Calu3 (cell line): Measurements from ENCODE around the gene SNORC. TPM values are rescaled to one million over a fixed set of nuclear protein-coding genes. Genes with fewer than 3 reads are reported as not detected.

ENCODE experiments used
- BruUV-seq: library from RNA; stranded (reverse); fragments of 400-500 nt; replicated peaks from 2 replicates; lab custom pipeline; 2021; lab: Mats Ljungman, UMichigan
- CTCF ChIA-PET: fragments of 300-600 bp; sonication (Branson Sonifier 250); formaldehyde crosslinking; loops from one replicate; lab custom pipeline; 2022; ENCODE audit warnings: antibody characterized with exemption; lab: Charles Lee
- DNase-seq: peaks from one replicate; pipeline ENCODE4 v3.0.0; 2022
- H3K27ac Mint-ChIP-seq: one replicate; pipeline ENCODE4 v1.8.0; 2022; ENCODE audit warnings: mixed read lengths; ENCODE audit not compliant: unreplicated experiment
- H3K27me3 Mint-ChIP-seq: one replicate; pipeline ENCODE4 v1.8.0; 2022; ENCODE audit warnings: mixed read lengths; ENCODE audit not compliant: unreplicated experiment
- H3K36me3 Mint-ChIP-seq: one replicate; pipeline ENCODE4 v1.8.0; 2022; ENCODE audit warnings: mild to moderate bottlenecking, moderate library complexity, mixed read lengths; ENCODE audit not compliant: insufficient read depth, unreplicated experiment
- H3K4me1 Mint-ChIP-seq: one replicate; pipeline ENCODE4 v1.8.0; 2022; ENCODE audit warnings: mild to moderate bottlenecking, low read depth, mixed read lengths; ENCODE audit not compliant: unreplicated experiment
- H3K4me3 Mint-ChIP-seq: one replicate; pipeline ENCODE4 v1.8.0; 2022; ENCODE audit warnings: mild to moderate bottlenecking, low read depth, moderate library complexity, mixed read lengths; ENCODE audit not compliant: unreplicated experiment
- H3K9me3 Mint-ChIP-seq: one replicate; pipeline ENCODE4 v1.8.0; 2022; ENCODE audit warnings: low read depth, mixed read lengths; ENCODE audit not compliant: unreplicated experiment
- intact Hi-C: fragments of 100-400 bp; cut with micrococcal nuclease; formaldehyde crosslinking; loops from one replicate; pipeline ENCODE4 v1.10.0; 2022; ENCODE audit not compliant: unreplicated experiment
- total RNA-seq: library from RNA; stranded (reverse); gene quantifications from 2 replicates; pipeline ENCODE4 v1.2.3, GENCODE V29; 2022
- TF ChIP-seq, protein P1 (sequence below): fragments of 200-600 bp; IDR thresholded peaks from one replicate; pipeline ENCODE4 v1.8.0; 2022; ENCODE audit warnings: antibody characterized with exemption; ENCODE audit not compliant: unreplicated experiment

SNORC gene
- total RNA-seq, 1 experiment from 2014 or later, result 4.3 TPM

DNA sequence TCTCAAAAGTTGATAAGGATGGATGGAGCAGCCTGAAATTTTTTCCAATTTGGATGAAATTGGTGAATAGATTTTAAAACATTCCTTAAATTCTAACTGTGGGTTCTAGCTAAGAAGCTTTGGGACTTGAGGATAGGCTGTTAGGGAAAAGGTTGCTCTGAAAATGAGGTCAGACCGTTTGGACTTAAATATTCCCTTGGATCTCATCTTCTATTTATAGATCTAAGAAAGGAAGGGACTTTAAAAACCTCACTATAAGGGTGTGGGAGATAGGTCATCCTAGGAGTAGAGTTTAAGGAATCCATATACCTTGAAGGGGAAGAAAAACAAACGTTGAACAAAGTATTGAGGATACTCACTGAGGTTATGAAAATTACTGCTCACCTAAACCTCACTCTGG, 17.4 kb upstream of the SNORC start:
- Mint-ChIP-seq H3K27ac (no peak overlapping the region), H3K4me1 (peaks cover 31% of the 10 kb centered on the region), H3K4me3 (no peak overlapping the region), H3K9me3 (peaks cover 5% of the 10 kb centered on the region), H3K36me3 (peaks cover 54% of the 10 kb centered on the region), H3K27me3 (no peaks in the 10 kb centered on the region)
- intact Hi-C loops, result loop anchor here (1.0 to 10.0 kb wide), 3 partner anchors 176 to 399 kb away; partner anchors contain the start of gene ATG16L1
- TF ChIP-seq, protein P1, sequence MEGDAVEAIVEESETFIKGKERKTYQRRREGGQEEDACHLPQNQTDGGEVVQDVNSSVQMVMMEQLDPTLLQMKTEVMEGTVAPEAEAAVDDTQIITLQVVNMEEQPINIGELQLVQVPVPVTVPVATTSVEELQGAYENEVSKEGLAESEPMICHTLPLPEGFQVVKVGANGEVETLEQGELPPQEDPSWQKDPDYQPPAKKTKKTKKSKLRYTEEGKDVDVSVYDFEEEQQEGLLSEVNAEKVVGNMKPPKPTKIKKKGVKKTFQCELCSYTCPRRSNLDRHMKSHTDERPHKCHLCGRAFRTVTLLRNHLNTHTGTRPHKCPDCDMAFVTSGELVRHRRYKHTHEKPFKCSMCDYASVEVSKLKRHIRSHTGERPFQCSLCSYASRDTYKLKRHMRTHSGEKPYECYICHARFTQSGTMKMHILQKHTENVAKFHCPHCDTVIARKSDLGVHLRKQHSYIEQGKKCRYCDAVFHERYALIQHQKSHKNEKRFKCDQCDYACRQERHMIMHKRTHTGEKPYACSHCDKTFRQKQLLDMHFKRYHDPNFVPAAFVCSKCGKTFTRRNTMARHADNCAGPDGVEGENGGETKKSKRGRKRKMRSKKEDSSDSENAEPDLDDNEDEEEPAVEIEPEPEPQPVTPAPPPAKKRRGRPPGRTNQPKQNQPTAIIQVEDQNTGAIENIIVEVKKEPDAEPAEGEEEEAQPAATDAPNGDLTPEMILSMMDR, result no peak
- no peak for DNase-seq
- CTCF ChIA-PET, result no interaction called here
- no TSS peak for BruUV-seq

DNA sequence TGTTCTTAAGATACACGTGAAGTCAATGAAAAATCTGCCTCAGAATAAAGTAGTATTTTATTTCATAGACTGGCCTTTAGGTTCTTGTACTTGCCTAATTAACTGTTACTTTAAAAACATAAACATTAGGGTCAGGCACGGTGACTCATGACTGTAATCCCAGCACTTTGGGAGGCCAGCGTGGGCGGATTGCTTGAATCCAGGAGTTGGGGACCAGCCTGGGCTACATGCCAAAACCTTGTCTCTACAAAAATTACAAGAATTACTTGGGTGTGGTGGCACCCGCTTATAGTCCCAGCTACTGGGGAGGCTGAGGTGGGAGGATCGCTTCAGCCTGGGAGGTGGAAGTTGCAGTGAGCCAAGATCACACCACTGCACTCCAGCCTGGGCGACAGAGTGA, 16.0 kb upstream of the SNORC start:
- no peaks in the 10 kb centered on the region for H3K27me3 Mint-ChIP-seq
- BruUV-seq, result no TSS peak
- peak overlapping the region; percentile 60 for H3K27ac Mint-ChIP-seq
- peaks cover 57% of the 10 kb centered on the region for H3K36me3 Mint-ChIP-seq
- CTCF ChIA-PET, result interaction anchor here (0.8 to 1.4 kb wide), 2 partner anchors 175 to 200 kb away, joined by 3 to 4 read pairs; no protein-coding TSS in a partner anchor
- peak; percentile 63 for DNase-seq
- no peak overlapping the region for H3K4me3 Mint-ChIP-seq
- peaks cover 5% of the 10 kb centered on the region for H3K9me3 Mint-ChIP-seq
- peaks cover 37% of the 10 kb centered on the region for H3K4me1 Mint-ChIP-seq
- intact Hi-C loops, result loop anchor here (10.0 kb wide), 1 partner anchor 201 kb away; no protein-coding TSS in a partner anchor
- TF ChIP-seq, protein P1, result no peak

DNA sequence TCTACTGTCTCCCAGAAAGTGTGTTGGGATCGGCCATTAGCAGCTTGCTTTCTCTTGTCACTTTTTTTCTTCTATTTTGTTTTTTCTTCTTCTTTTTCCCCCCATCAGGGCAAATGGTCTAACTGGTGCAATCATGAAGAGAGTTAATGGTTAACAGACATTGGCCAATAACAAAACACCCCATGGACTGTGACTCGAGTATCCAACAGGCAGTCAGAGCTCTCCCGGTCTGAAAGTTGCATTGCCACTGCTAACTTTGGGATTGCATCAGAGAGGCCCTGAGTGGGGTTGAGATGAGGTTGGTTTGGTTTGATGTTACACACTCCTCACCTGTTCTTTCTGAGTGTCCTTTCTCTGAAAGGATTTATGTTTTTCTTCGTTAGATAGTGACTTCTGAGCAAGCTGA, 12.9 kb upstream of the SNORC start:
- Mint-ChIP-seq H3K9me3 (peaks cover 5% of the 10 kb centered on the region), H3K4me3 (peak overlapping the region; percentile 60), H3K27me3 (no peaks in the 10 kb centered on the region), H3K27ac (peak overlapping the region; percentile 97), H3K36me3 (peaks cover 48% of the 10 kb centered on the region), H3K4me1 (peaks cover 44% of the 10 kb centered on the region)
- intact Hi-C loops, result loop anchor here (10.0 kb wide), 1 partner anchor 198 kb away; no protein-coding TSS in a partner anchor
- TF ChIP-seq, protein P1, result no peak
- DNase-seq, result peak; percentile 41
- BruUV-seq, result TSS peak; percentile 63
- CTCF ChIA-PET, result interaction anchor here (0.6 to 1.4 kb wide), 3 partner anchors 17 to 429 kb away, joined by 3 to 5 read pairs (median 4); no protein-coding TSS in a partner anchor

DNA sequence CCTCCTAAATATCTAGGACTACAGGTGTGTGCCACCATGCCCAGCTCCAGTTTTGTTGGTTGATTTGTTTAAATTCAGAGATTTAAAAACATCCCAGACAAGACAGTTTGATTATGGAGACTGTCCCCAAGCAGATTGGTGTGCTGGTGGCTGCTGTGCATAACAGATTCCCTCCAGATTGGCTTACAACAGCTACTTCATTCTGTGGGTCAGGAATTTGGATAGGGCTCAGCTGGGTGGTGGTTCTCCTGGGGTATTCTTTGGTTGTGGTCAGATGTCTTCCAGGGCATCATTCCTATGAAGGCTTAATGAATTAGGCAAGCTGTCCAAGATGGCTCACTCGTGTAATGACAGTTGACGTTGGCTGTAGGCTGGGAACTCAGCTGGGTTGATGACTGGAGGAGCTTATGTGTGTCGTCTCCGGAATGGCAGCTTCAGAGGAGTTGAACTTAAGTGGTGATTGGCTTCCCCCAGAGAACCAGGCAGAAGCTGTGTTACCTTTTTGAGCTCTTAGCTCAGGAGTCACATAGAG, 10.6 kb upstream of the SNORC start:
- Mint-ChIP-seq H3K9me3 (peaks cover 5% of the 10 kb centered on the region), H3K27me3 (no peaks in the 10 kb centered on the region), H3K36me3 (peaks cover 43% of the 10 kb centered on the region), H3K4me3 (no peak overlapping the region), H3K27ac (peak overlapping the region; percentile 74), H3K4me1 (peaks cover 34% of the 10 kb centered on the region)
- TF ChIP-seq, protein P1, result no peak
- CTCF ChIA-PET, result interaction anchor here (0.9 kb wide), 1 partner anchor 169 kb away, joined by 4 read pairs; no protein-coding TSS in a partner anchor
- no peak for DNase-seq
- intact Hi-C loops, result loop anchor here (10.0 kb wide), 1 partner anchor 195 kb away; no protein-coding TSS in a partner anchor
- no TSS peak for BruUV-seq
